Measurements from ENCODE around the gene STAT3. TPM values are rescaled to one million over a fixed set of nuclear protein-coding genes. Genes with fewer than 3 reads are reported as not detected.

Gene STAT3
- total and polyA plus RNA-seq, 9 of the 15 experiments (the other 6 are each of a cell fraction or from before 2014, with no cell fraction given), result 90.0 to 179 (median 114) TPM

DNA sequence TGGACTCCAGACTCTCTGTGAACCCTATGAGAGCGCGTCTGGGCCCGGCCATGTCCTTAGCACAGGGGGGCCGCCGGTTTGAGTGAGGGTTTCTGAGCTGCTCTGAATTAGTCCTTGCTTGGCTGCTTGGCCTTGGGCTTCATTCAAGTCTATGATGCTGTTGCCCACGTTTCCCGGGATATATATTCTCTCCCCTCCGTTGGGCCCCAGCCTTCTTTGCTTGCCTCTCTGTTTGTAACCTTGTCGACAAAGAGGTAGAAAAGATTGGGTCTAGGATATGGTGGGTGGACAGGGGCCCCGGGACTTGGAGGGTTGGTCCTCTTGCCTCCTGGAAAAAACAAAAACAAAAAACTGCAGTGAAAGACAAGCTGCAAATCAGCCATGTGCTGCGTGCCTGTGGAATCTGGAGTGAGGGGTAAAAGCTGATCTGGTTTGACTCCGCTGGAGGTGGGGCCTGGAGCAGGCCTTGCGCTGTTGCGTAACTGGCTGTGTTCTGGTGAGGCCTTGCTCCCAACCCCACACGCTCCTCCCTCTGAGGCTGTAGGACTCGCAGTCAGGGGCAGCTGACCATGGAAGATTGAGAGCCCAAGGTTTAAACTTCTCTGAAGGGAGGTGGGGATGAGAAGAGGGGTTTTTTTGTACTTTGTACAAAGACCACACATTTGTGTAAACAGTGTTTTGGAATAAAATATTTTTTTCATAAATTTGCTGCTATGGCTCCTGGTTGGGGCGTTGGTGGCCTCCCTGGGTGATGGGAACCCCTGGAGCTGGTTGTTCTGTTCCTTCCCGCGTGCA, 76.8 kb downstream of the STAT3 start (continued):
- TF ChIP-seq E4F1 (CRISPR knock-in tag; IDR thresholded peaks at IDR 0.05; ENCODE audit: borderline replicate concordance), result no peak
- TF ChIP-seq MAZ (CRISPR knock-in tag; conservative IDR thresholded peaks at IDR 0.05 in 1 of 2, IDR thresholded peaks at IDR 0.05 in 1 of 2), result peak in 1 of 2 experiments; percentile 76; a peak in 2 of 4 replicates
- TF ChIP-seq SMARCA5 (IDR thresholded peaks at IDR 0.05), result no peak
- peak; percentile 66; the same call in 1 of the 2 replicates for TF ChIP-seq DMBX1 (CRISPR knock-in tag; IDR thresholded peaks at IDR 0.05; ENCODE audit: borderline replicate concordance)
- TF ChIP-seq BRD4 (IDR thresholded peaks at IDR 0.05), result no peak
- TF ChIP-seq RAD51 (IDR thresholded peaks at IDR 0.05; ENCODE audit: borderline replicate concordance, low read depth), result peak; percentile 53; the same call in 1 of the 2 replicates
- no peak for TF ChIP-seq GTF2A2 (tag; IDR thresholded peaks at IDR 0.05)
- no peak for TF ChIP-seq THAP7 (CRISPR knock-in tag; IDR thresholded peaks at IDR 0.05)
- TF ChIP-seq BCLAF1 (IDR thresholded peaks at IDR 0.05; ENCODE audit: borderline replicate concordance in 1 of 2, control insufficient read depth in 1 of 2, low read depth in 2 of 2, low read length in 1 of 2), result 0 out of 4 replicates have a peak, but pooled peaks of 1 of the 2 experiments have one; percentile 19
